SK-N-SH treated with all-trans-retinoic acid at 6 μM for 48 hours (cell line): ENCODE measurements around the gene TLR10.

Experiments
- ATAC-seq: fragments of 200-7000 bp; cut with Tn5 transposase; 3 replicates; pipeline ENCODE4 v1.9.1; 2020; ENCODE audit warnings: mild to moderate bottlenecking, moderate library complexity
- ARNTL ChIP-seq: fragments of 450-650 bp; formaldehyde crosslinking; IDR thresholded peaks from 2 replicates; pipeline ENCODE4 v1.5.0; 2020; ENCODE audit warnings: low read depth, mild to moderate bottlenecking, moderate library complexity, borderline replicate concordance
- BACH2 ChIP-seq: fragments of 250-450 bp; sonication (Bioruptor Pico); IDR thresholded peaks from 2 replicates; pipeline ENCODE4 v1.9.0; 2021; ENCODE audit warnings: mild to moderate bottlenecking, borderline replicate concordance
- CSDC2 ChIP-seq: fragments of 250-450 bp; sonication (Bioruptor Pico); IDR thresholded peaks from 2 replicates; pipeline ENCODE4 v1.5.0; 2020; ENCODE audit warnings: mild to moderate bottlenecking, moderate library complexity
- CSRNP3 ChIP-seq: fragments of 250-450 bp; sonication (Bioruptor Pico); IDR thresholded peaks from 2 replicates; pipeline ENCODE4 v1.5.1; 2021; ENCODE audit warnings: mild to moderate bottlenecking, moderate library complexity
- ESRRG ChIP-seq: fragments of 250-450 bp; sonication (Bioruptor Pico); IDR thresholded peaks from 2 replicates; pipeline ENCODE4 v1.6.1; 2021; ENCODE audit warnings: mild to moderate bottlenecking
- GLIS3 ChIP-seq: fragments of 250-450 bp; sonication (Bioruptor Pico); IDR thresholded peaks from 2 replicates; pipeline ENCODE4 v1.5.0; 2020; ENCODE audit warnings: mild to moderate bottlenecking, moderate library complexity
- ISL1 ChIP-seq: fragments of 250-450 bp; sonication (Bioruptor Pico); IDR thresholded peaks from 2 replicates; pipeline ENCODE4 v2.1.2; 2022; ENCODE audit warnings: mild to moderate bottlenecking, moderate library complexity
- OSR1 ChIP-seq: fragments of 250-450 bp; sonication (Bioruptor Pico); IDR thresholded peaks from 2 replicates; pipeline ENCODE4 v1.8.0; 2022; ENCODE audit warnings: moderate library complexity, mild to moderate bottlenecking, inconsistent platforms
- PPARA ChIP-seq: fragments of 250-450 bp; sonication (Bioruptor Pico); IDR thresholded peaks from 2 replicates; pipeline ENCODE4 v1.5.0; 2020; ENCODE audit warnings: mild to moderate bottlenecking, borderline replicate concordance
- RARB ChIP-seq: fragments of 250-450 bp; sonication (Bioruptor Pico); IDR thresholded peaks from 2 replicates; pipeline ENCODE4 v1.8.0; 2021; ENCODE audit warnings: mild to moderate bottlenecking, moderate library complexity
- SNAI2 ChIP-seq: fragments of 250-450 bp; sonication (Bioruptor Pico); IDR thresholded peaks from 2 replicates; pipeline ENCODE4 v1.5.0; 2020; ENCODE audit warnings: mild to moderate bottlenecking, moderate library complexity
- TCF4 ChIP-seq: fragments of 250-450 bp; sonication (Bioruptor Pico); IDR thresholded peaks from 2 replicates; pipeline ENCODE4 v1.8.0; 2021; ENCODE audit warnings: mild to moderate bottlenecking, moderate library complexity, borderline replicate concordance
- TOX ChIP-seq: fragments of 250-450 bp; sonication (Bioruptor Pico); IDR thresholded peaks from 2 replicates; pipeline ENCODE4 v1.8.0; 2021; ENCODE audit warnings: mild to moderate bottlenecking, moderate library complexity, borderline replicate concordance
- TSHZ2 ChIP-seq: fragments of 250-450 bp; sonication (Bioruptor Pico); IDR thresholded peaks from 2 replicates; pipeline ENCODE4 v1.5.0; 2020; ENCODE audit warnings: mild to moderate bottlenecking, moderate library complexity
- ZFP3 ChIP-seq: fragments of 250-450 bp; sonication (Bioruptor Pico); IDR thresholded peaks from 2 replicates; pipeline ENCODE4 v1.5.0; 2020; ENCODE audit warnings: mild to moderate bottlenecking, moderate library complexity
- ZFP30 ChIP-seq: fragments of 450-650 bp; formaldehyde crosslinking; IDR thresholded peaks from 2 replicates; pipeline ENCODE4 v1.5.0; 2022; ENCODE audit warnings: mild to moderate bottlenecking, moderate library complexity
- ZNF565 ChIP-seq: fragments of 450-650 bp; formaldehyde crosslinking; conservative IDR thresholded peaks from 2 replicates; pipeline ENCODE4 v1.5.0; 2020; ENCODE audit warnings: low read depth, mild to moderate bottlenecking, moderate library complexity
- ZNF70 ChIP-seq: fragments of 450-650 bp; formaldehyde crosslinking; IDR thresholded peaks from 2 replicates; pipeline ENCODE4 v1.5.0; 2020; ENCODE audit warnings: mild to moderate bottlenecking, moderate library complexity
- ZNF8 ChIP-seq: fragments of 450-650 bp; formaldehyde crosslinking; IDR thresholded peaks from 2 replicates; pipeline ENCODE4 v1.5.0; 2020; ENCODE audit warnings: mild to moderate bottlenecking, moderate library complexity
- TF ChIP-seq, protein P1 (sequence below): fragments of 250-450 bp; sonication (Bioruptor Pico); IDR thresholded peaks from 2 replicates; pipeline ENCODE4 v1.5.1; 2020; ENCODE audit warnings: low read depth, mild to moderate bottlenecking, moderate library complexity
- TF ChIP-seq, protein P2 (sequence below): fragments of 250-450 bp; sonication (Bioruptor Pico); IDR thresholded peaks from 2 replicates; pipeline ENCODE4 v1.8.0; 2021; ENCODE audit warnings: low read depth, mild to moderate bottlenecking, moderate library complexity, borderline replicate concordance

TLR10 gene

DNA sequence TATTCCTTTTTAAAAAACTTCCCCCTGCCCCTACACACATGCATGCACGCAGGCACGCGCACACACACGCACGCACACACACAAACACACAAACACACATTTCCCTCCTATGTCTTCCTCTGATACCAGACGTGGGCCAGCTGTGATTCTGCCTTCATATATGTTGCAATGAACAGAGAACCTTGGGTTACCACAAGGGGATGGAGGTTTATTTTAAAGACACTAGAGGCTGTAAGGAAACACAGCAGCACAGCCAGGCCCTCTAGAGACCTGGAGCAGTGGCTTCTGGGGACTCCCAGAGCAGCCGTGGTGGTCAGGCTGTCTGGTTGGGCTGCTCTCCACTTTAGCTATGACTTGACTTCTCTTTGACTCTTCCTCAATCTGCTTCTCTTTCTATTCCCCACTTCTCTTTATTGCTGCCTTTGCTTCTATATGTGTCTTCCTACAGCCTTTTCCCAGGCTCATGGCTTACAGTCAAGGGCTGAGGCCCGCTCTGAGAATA lies 3.2 kb upstream of the TLR10 start:
- TF ChIP-seq, protein P1, sequence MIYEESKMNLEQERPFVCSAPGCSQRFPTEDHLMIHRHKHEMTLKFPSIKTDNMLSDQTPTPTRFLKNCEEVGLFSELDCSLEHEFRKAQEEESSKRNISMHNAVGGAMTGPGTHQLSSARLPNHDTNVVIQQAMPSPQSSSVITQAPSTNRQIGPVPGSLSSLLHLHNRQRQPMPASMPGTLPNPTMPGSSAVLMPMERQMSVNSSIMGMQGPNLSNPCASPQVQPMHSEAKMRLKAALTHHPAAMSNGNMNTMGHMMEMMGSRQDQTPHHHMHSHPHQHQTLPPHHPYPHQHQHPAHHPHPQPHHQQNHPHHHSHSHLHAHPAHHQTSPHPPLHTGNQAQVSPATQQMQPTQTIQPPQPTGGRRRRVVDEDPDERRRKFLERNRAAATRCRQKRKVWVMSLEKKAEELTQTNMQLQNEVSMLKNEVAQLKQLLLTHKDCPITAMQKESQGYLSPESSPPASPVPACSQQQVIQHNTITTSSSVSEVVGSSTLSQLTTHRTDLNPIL (CRISPR knock-in tag) = no peak
- no peak for TF ChIP-seq GLIS3 (CRISPR knock-in tag)
- no peak for ATAC-seq

DNA sequence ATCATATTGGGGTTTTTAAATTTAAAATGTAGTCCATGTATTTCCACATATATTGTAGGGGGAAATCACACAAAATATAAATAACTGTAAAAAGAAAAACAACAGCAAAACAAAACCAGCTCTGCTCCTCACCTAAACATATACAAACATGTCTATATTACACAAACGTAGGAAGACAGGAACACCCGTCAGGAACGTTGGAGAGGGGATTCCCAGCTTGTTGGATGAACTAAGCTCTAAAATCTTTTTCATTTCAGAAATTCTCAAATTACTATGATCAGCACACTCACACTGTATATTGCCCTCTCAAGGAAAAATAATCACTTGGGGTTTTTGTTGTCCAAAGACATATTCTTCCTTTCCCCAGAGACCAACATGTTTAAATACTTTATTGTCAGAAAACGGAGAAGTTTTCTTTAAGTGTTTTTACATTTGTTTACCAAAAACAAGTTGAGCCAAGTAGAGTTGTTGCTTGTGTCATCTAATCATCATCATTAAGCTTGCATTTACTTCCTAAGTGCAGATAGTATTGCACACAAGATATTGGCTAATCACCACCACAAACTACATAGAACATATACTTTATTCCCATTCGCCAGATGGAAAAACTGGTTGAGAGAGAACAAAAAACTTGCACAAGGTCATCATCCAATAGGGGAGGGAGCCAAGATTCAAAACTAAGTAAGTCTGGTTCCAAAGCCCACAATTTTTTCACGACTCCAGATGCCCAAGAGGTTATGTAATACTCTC lies 2.4 kb upstream of the TLR10 start:
- TF ChIP-seq ZNF8 (no peak), TSHZ2 (no peak), ZNF565 (CRISPR knock-in tag) (no peak), ISL1 (CRISPR knock-in tag) (no peak), ESRRG (CRISPR knock-in tag) (no peak), TCF4 (no peak), RARB (CRISPR knock-in tag) (no peak), ZFP30 (CRISPR knock-in tag) (no peak), CSRNP3 (CRISPR knock-in tag) (no peak), ZNF70 (CRISPR knock-in tag) (no peak), PPARA (no peak), GLIS3 (CRISPR knock-in tag) (no peak), ZFP3 (CRISPR knock-in tag) (no peak)
- ATAC-seq = no peak

DNA sequence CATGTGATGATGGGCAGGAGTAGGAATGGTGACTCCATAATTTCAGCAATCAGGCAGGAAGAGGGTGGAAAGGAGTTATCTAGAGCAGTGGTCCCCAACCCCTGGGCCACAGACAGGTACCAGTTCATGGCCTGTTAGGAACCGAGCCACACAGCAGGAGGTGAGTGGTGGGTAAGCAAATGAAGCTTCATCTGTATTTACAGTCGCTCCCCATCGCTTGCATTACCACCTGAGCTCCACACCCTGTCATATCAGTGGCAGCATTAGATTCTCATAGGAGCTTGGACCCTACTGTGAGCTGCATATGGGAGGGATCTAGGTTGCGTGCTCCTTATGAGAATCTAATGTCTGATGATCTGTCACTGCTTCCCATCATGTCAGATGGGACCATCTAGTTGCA lies 1.4 kb upstream of the TLR10 start:
- no peak for TF ChIP-seq CSDC2 (CRISPR knock-in tag)
- no peak for TF ChIP-seq OSR1 (CRISPR knock-in tag)
- TF ChIP-seq, protein P1 (CRISPR knock-in tag) = no peak
- no peak for TF ChIP-seq ZNF565 (CRISPR knock-in tag)
- no peak for TF ChIP-seq BACH2
- no peak for TF ChIP-seq ZNF70 (CRISPR knock-in tag)
- no peak for TF ChIP-seq SNAI2
- TF ChIP-seq PPARA = no peak
- no peak for TF ChIP-seq ZFP30 (CRISPR knock-in tag)
- no peak for TF ChIP-seq CSRNP3 (CRISPR knock-in tag)
- TF ChIP-seq TCF4 = no peak
- no peak for TF ChIP-seq TOX (CRISPR knock-in tag)
- TF ChIP-seq, protein P2, sequence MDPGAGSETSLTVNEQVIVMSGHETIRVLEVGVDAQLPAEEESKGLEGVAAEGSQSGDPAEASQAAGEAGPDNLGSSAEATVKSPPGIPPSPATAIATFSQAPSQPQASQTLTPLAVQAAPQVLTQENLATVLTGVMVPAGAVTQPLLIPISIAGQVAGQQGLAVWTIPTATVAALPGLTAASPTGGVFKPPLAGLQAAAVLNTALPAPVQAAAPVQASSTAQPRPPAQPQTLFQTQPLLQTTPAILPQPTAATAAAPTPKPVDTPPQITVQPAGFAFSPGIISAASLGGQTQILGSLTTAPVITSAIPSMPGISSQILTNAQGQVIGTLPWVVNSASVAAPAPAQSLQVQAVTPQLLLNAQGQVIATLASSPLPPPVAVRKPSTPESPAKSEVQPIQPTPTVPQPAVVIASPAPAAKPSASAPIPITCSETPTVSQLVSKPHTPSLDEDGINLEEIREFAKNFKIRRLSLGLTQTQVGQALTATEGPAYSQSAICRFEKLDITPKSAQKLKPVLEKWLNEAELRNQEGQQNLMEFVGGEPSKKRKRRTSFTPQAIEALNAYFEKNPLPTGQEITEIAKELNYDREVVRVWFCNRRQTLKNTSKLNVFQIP = no peak
- TF ChIP-seq ARNTL = no peak
- TF ChIP-seq TSHZ2 = no peak
- TF ChIP-seq RARB (CRISPR knock-in tag) = no peak
- no peak for ATAC-seq
